ENCODE results near the gene PCCA. TPM values are rescaled to one million over a fixed set of nuclear protein-coding genes. Genes with fewer than 3 reads are reported as not detected.

The PCCA gene
- total RNA-seq, 4 donors from 2014 or later: 34.6 to 58.4 (median 40.1) TPM

- H3K27me3 ChIP-seq: no peaks in the 10 kb centered on the region
- 0% methylated on average over 4 to 5 of the region's 5 CpGs for WGBS, 2 donors (ENCODE audit: low coverage in 1 of 2)
- peak overlapping the region in 1 of 4 donors; percentile 25 for H3K27ac ChIP-seq
- H3K4me3 ChIP-seq: no peak overlapping the region
- TF ChIP-seq POLR2A (IDR thresholded peaks at IDR 0.05) (no peak), POLR2AphosphoS5 (IDR thresholded peaks at IDR 0.05) (no peak), EP300 (IDR thresholded peaks at IDR 0.05) (no peak)
- TF ChIP-seq, protein P1, sequence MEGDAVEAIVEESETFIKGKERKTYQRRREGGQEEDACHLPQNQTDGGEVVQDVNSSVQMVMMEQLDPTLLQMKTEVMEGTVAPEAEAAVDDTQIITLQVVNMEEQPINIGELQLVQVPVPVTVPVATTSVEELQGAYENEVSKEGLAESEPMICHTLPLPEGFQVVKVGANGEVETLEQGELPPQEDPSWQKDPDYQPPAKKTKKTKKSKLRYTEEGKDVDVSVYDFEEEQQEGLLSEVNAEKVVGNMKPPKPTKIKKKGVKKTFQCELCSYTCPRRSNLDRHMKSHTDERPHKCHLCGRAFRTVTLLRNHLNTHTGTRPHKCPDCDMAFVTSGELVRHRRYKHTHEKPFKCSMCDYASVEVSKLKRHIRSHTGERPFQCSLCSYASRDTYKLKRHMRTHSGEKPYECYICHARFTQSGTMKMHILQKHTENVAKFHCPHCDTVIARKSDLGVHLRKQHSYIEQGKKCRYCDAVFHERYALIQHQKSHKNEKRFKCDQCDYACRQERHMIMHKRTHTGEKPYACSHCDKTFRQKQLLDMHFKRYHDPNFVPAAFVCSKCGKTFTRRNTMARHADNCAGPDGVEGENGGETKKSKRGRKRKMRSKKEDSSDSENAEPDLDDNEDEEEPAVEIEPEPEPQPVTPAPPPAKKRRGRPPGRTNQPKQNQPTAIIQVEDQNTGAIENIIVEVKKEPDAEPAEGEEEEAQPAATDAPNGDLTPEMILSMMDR (IDR thresholded peaks at IDR 0.05): peak; percentile 69 to 87 (median 70)
- peak; percentile 81 for ATAC-seq
- no peaks in the 10 kb centered on the region for H3K9me3 ChIP-seq
- H3K36me3 ChIP-seq: no peaks in the 10 kb centered on the region
- H3K4me1 ChIP-seq: peaks cover 0 to 20% (median 0%) of the 10 kb centered on the region in 3 donors
These were observed 426.0 kb downstream of the PCCA start for GRCh38 chr13:100514788-100515409.

GRCh38 chr13:100515410-100515800 lies 426.5 kb downstream of the PCCA start:
- Histone ChIP-seq H3K4me1 (peaks cover 0 to 20% (median 0%) of the 10 kb centered on the region in 3 donors), H3K27me3 (no peaks in the 10 kb centered on the region), H3K36me3 (no peaks in the 10 kb centered on the region), H3K27ac (no peak overlapping the region), H3K9me3 (no peaks in the 10 kb centered on the region), H3K4me3 (no peak overlapping the region)
- no peak for ATAC-seq
- 60 to 77% methylated on average over 12 to 17 of the region's 20 CpGs for WGBS, 2 donors (ENCODE audit: low coverage in 1 of 2)
- no peak for TF ChIP-seq POLR2A (IDR thresholded peaks at IDR 0.05)
- TF ChIP-seq, protein P1 (IDR thresholded peaks at IDR 0.05): no peak

DNA sequence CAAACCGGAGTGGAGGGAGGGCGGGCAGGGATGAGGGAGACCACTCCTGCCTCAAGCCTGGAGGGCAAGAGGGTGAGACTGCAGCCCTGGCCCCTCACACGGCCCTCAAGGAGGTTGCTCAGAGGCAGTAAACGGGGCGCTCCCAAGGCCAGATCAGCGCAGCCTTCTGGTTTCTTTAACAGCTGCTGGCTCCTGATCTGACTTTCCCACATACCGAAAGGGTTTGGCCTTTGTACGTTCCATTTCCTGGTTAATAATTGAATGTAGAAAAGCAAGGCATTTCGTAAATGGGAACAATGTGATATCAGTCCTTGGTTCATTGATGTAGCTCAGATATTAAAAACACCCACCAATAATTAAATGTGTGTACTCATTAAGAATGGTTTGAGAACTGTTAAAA lies 428.2 kb downstream of the PCCA start:
- Histone ChIP-seq H3K27ac (no peak overlapping the region), H3K4me3 (no peak overlapping the region), H3K36me3 (no peaks in the 10 kb centered on the region), H3K4me1 (peaks cover 0 to 20% (median 0%) of the 10 kb centered on the region in 3 donors), H3K9me3 (no peaks in the 10 kb centered on the region), H3K27me3 (no peaks in the 10 kb centered on the region)
- no peak for ATAC-seq
- 80 to 92% methylated on average over 1 to 6 of the region's 9 CpGs for WGBS, 2 donors (ENCODE audit: low coverage in 1 of 2)
- TF ChIP-seq EP300 (IDR thresholded peaks at IDR 0.05) (no peak), POLR2A (IDR thresholded peaks at IDR 0.05) (no peak), POLR2AphosphoS5 (IDR thresholded peaks at IDR 0.05) (no peak)
- TF ChIP-seq, protein P1 (IDR thresholded peaks at IDR 0.05): no peak

DNA sequence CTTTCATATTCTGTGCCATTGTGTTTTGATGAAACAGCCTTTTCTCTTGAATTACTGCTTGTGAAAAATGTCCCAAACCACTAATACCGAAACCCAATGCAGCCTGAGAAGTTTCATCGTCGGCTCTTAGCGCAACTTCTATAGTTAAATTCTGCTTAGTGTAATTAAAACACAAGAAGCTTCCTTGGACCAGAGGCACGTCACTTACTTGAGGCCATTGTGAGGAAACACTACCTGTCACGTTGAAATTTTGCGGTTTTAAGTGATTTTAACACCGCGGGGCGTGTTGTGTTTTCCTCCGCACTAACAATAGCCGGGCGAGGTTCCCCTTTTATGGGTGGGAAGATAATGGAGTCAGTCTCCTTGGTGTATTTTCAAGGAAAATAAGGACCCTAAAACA lies 428.8 kb downstream of the PCCA start:
- TF ChIP-seq POLR2A (IDR thresholded peaks at IDR 0.05) (no peak), EP300 (IDR thresholded peaks at IDR 0.05) (no peak), POLR2AphosphoS5 (IDR thresholded peaks at IDR 0.05) (no peak)
- TF ChIP-seq, protein P1 (IDR thresholded peaks at IDR 0.05): no peak
- Histone ChIP-seq H3K9me3 (no peaks in the 10 kb centered on the region), H3K27ac (no peak overlapping the region), H3K36me3 (no peaks in the 10 kb centered on the region), H3K27me3 (no peaks in the 10 kb centered on the region), H3K4me1 (peaks cover 0 to 20% (median 0%) of the 10 kb centered on the region in 3 donors), H3K4me3 (no peak overlapping the region)
- 94 to 96% methylated on average over 13 of the region's 13 CpGs for WGBS, 2 donors (ENCODE audit: low coverage in 1 of 2)
- no peak for ATAC-seq

- H3K36me3 ChIP-seq: peaks cover 0 to 1% of the 10 kb centered on the region in 2 donors
- TF ChIP-seq, protein P1 (IDR thresholded peaks at IDR 0.05): no peak
- TF ChIP-seq POLR2A (IDR thresholded peaks at IDR 0.05) (no peak), EP300 (IDR thresholded peaks at IDR 0.05) (no peak)
- H3K27ac ChIP-seq: no peak overlapping the region
- WGBS, 2 donors (ENCODE audit: low coverage in 1 of 2): 89 to 91% methylated on average over 8 of the region's 8 CpGs
- H3K4me1 ChIP-seq: peaks cover 0 to 13% (median 0%) of the 10 kb centered on the region in 3 donors
- no peak for ATAC-seq
- H3K27me3 ChIP-seq: no peaks in the 10 kb centered on the region
- H3K4me3 ChIP-seq: no peak overlapping the region
- no peaks in the 10 kb centered on the region for H3K9me3 ChIP-seq
These were observed 429.6 kb downstream of the PCCA start for GRCh38 chr13:100518394-100519062.
